ENCODE results near the gene PRR20G. TPM values are rescaled to one million over a fixed set of nuclear protein-coding genes. Genes with fewer than 3 reads are reported as not detected.

The PRR20G gene
- total and polyA plus RNA-seq, 2 of the 8 experiments (the other 6 are each of a cell fraction or from before 2014, with no cell fraction given): 0.24 TPM; not detected in 1

- no peak overlapping the region for H3K4me2 ChIP-seq (ENCODE audit: insufficient read depth in 1 of 2, low read depth in 2 of 2, low read length in 2 of 2)
- FAIRE-seq (no peak), DNase-seq (ENCODE audit: low read depth in 1 of 2, low spot score in 2 of 2) (no peak)
- no peak overlapping the region for H3K4me3 ChIP-seq (ENCODE audit: extremely low read depth in 1 of 4, insufficient read depth in 2 of 4, low read depth in 3 of 4, low read length in 4 of 4)
- no peak overlapping the region for H2BK120ac ChIP-seq (replicated peaks; ENCODE audit: low read depth, low read length)
- ChIA-PET CTCF (ENCODE audit: partially characterized antibody) (interaction anchor here (0.5 to 1.6 kb wide), 7 partner anchors 8 to 957 kb away, joined by 3 to 6 read pairs (median 4); partner anchors contain the start of gene PRR20G), POLR2A (ENCODE audit: partially characterized antibody) (no interaction called here)
- H4K5ac ChIP-seq (ENCODE audit: insufficient read length, low read depth, low read length): no peak overlapping the region
- H2AK5ac ChIP-seq (ENCODE audit: low read depth, low read length): no peak overlapping the region
- no peak overlapping the region for H2BK12ac ChIP-seq (ENCODE audit: low read depth, low read length)
- no peak overlapping the region for H3K4ac ChIP-seq (replicated peaks; ENCODE audit: insufficient read length, low read depth, low read length)
- no peaks in the 10 kb centered on the region for H3K79me2 ChIP-seq (ENCODE audit: control insufficient read depth in 1 of 2, insufficient read depth in 2 of 2, low read length in 2 of 2)
- no peak overlapping the region for H3K27ac ChIP-seq (ENCODE audit: low read depth, low read length)
- H3K18ac ChIP-seq (ENCODE audit: extremely low read depth, low read length): no peak overlapping the region
- no peak for TF ChIP-seq USF2 (IDR thresholded peaks at IDR 0.05; ENCODE audit: low read length)
- no peak for TF ChIP-seq BRCA1 (IDR thresholded peaks at IDR 0.05; ENCODE audit: low read depth, low read length)
- TF ChIP-seq NANOG (IDR thresholded peaks at IDR 0.05; ENCODE audit: insufficient read depth, low read depth, low read length, poor library complexity, severe bottlenecking): no peak
- H3K4me1 ChIP-seq (replicated peaks in 1 of 4; ENCODE audit: control insufficient read depth in 3 of 4, insufficient read depth in 4 of 4, low read length in 3 of 4): no peaks in the 10 kb centered on the region
- no peaks in the 10 kb centered on the region for H3K27me3 ChIP-seq (replicated peaks in 1 of 4; ENCODE audit: control insufficient read depth in 3 of 4, extremely low read depth in 1 of 4, insufficient read depth in 3 of 4, low read length in 3 of 4)
- no peak overlapping the region for H2BK20ac ChIP-seq (ENCODE audit: low read length)
- H3K9ac ChIP-seq (replicated peaks in 1 of 4; ENCODE audit: extremely low read depth in 1 of 4, low read depth in 3 of 4, low read length in 3 of 4): no peak overlapping the region
- 94% methylated on average over 7 of the region's 25 CpGs; no CpG with 5 or more reads in 1 of the 2 experiments for WGBS, 2 experiments (ENCODE audit: extremely low coverage in 1 of 2, insufficient coverage in 1 of 2, insufficient read length in 1 of 2, insufficient replicate concordance in 2 of 2, low coverage in 1 of 2, low lambda C conversion rate in 2 of 2, missing lambda C conversion rate in 1 of 2)
- peaks cover 0 to 4% of the 10 kb centered on the region in 2 experiments; a peak in 2 of 4 replicates for H3K9me3 ChIP-seq (ENCODE audit: insufficient read depth in 2 of 2, low read depth in 1 of 2, low read length in 1 of 2)
- H3K23ac ChIP-seq (ENCODE audit: insufficient read length): no peak overlapping the region
- no peak overlapping the region for H2BK15ac ChIP-seq (ENCODE audit: low read length)
- H3K79me1 ChIP-seq (ENCODE audit: low read depth, low read length): no peaks in the 10 kb centered on the region
- no peak overlapping the region for H4K8ac ChIP-seq (ENCODE audit: extremely low read depth, insufficient read depth, low read length)
- H3K14ac ChIP-seq (ENCODE audit: insufficient read length): no peak overlapping the region
- H3K23me2 ChIP-seq (ENCODE audit: low read depth, low read length): no peaks in the 10 kb centered on the region; the same call in 1 of the 2 replicates
- H3K36me3 ChIP-seq (ENCODE audit: control insufficient read depth in 2 of 4, insufficient read depth in 4 of 4, low read length in 3 of 4): no peaks in the 10 kb centered on the region
- H2BK5ac ChIP-seq (ENCODE audit: low read depth, low read length): no peak overlapping the region
- no peak overlapping the region for H4K91ac ChIP-seq (replicated peaks; ENCODE audit: insufficient read length, low read length)
- no peak overlapping the region for H2AFZ ChIP-seq (ENCODE audit: low read length)
- no peak overlapping the region for H3K56ac ChIP-seq (replicated peaks; ENCODE audit: insufficient read length, low read depth, low read length)
- H4K20me1 ChIP-seq (replicated peaks in 1 of 2; ENCODE audit: control insufficient read depth in 1 of 2, insufficient read depth in 2 of 2, low read length in 2 of 2): no peaks in the 10 kb centered on the region
These were observed 16.4 kb upstream of the PRR20G start for GRCh38 chr3:127304121-127304744.
